Stimulated activated CD8-positive, alpha-beta memory T cell treated with anti-CD3 and anti-CD28 coated beads, Interleukin-7, amount 100 ng/mL, for 1 hour (primary cell): ENCODE measurements around the gene FGGY.
"Not testable (repeated sequence)": the region's sequence is repeated elsewhere in the genome, so short reads cannot be mapped to it uniquely, and the experiment has no call there.

Source experiments
- DNase-seq, 2 donors: peaks; one replicate each; pipeline ENCODE4 v3.0.0-alpha.2; 2020; ENCODE audit warnings: low read depth in 2 of 2

The FGGY gene

GRCh38 chr1:59350521-59350920 is 53.6 kb downstream of the FGGY start:
- no peak for DNase-seq

GRCh38 chr1:59352065-59352464 is 55.2 kb downstream of the FGGY start:
- no peak for DNase-seq

GRCh38 chr1:59353453-59353852 is 56.6 kb downstream of the FGGY start:
- no peak for DNase-seq

GRCh38 chr1:59354239-59354638 is 57.3 kb downstream of the FGGY start:
- not testable (repeated sequence) for DNase-seq

GRCh38 chr1:59354709-59355337 is 57.9 kb downstream of the FGGY start:
- DNase-seq, result no peak

GRCh38 chr1:59355361-59355760 is 58.5 kb downstream of the FGGY start:
- no peak for DNase-seq

- no peak for DNase-seq
These were observed 59.7 kb downstream of the FGGY start for GRCh38 chr1:59356627-59357026.

- no peak for DNase-seq
These were observed 60.9 kb downstream of the FGGY start for GRCh38 chr1:59357645-59358320.

- no peak for DNase-seq
These were observed 62.4 kb downstream of the FGGY start for GRCh38 chr1:59359325-59359724.

- no peak for DNase-seq
These were observed 63.3 kb downstream of the FGGY start for GRCh38 chr1:59360170-59360569.

- no peak for DNase-seq
These were observed 63.8 kb downstream of the FGGY start for GRCh38 chr1:59360729-59361128.

- no peak for DNase-seq
These were observed 64.9 kb downstream of the FGGY start for GRCh38 chr1:59361766-59362165.

- DNase-seq, result no peak
These were observed 67.1 kb downstream of the FGGY start for GRCh38 chr1:59364037-59364436.

GRCh38 chr1:59366346-59366745 is 69.5 kb downstream of the FGGY start:
- DNase-seq, result no peak

GRCh38 chr1:59367301-59368007 is 70.6 kb downstream of the FGGY start:
- no peak for DNase-seq

GRCh38 chr1:59368008-59368670 is 71.2 kb downstream of the FGGY start:
- no peak for DNase-seq

GRCh38 chr1:59375321-59376220 is 78.7 kb downstream of the FGGY start:
- no peak for DNase-seq

GRCh38 chr1:59377350-59377904 is 80.5 kb downstream of the FGGY start:
- no peak for DNase-seq

GRCh38 chr1:59378621-59379370 is 81.9 kb downstream of the FGGY start:
- no peak for DNase-seq

- DNase-seq, result no peak
These were observed 82.5 kb downstream of the FGGY start for GRCh38 chr1:59379371-59379728.

GRCh38 chr1:59383963-59384362 is 87.1 kb downstream of the FGGY start:
- no peak for DNase-seq
